Right renal pelvis (tissue), 4 donors: ENCODE results near the gene PYCR2. TPM values are rescaled to one million over a fixed set of nuclear protein-coding genes. Genes with fewer than 3 reads are reported as not detected.
"Not testable (repeated sequence)": the region's sequence is repeated elsewhere in the genome, so short reads cannot be mapped to it uniquely, and the experiment has no call there.

Experiments used
- DNase-seq, 4 donors: peaks; one replicate each; pipeline ENCODE4 v3.0.0-alpha.2; 2013; ENCODE audit warnings: low read depth in 4 of 4, low spot score in 3 of 4, missing footprints in 1 of 4
- polyA plus RNA-seq, 4 donors: library from polyadenylated mRNA; unstranded; fragments of 120-200 nt; gene quantifications; one replicate each; pipeline ENCODE4 v1.2.1, GENCODE V29; 2013; ENCODE audit not compliant: insufficient read length in 4 of 4

The PYCR2 gene
- polyA plus RNA-seq, 4 donors, result 44.0 to 54.4 (median 51.1) TPM

GRCh38 chr1:225896494-225896893, 27.6 kb downstream of the PYCR2 start:
- no peak for DNase-seq

- no peak for DNase-seq
These were observed 31.7 kb downstream of the PYCR2 start for GRCh38 chr1:225892307-225892706.

GRCh38 chr1:225891229-225891972, 32.6 kb downstream of the PYCR2 start:
- DNase-seq, result peak in 1 of 4 donors; percentile 43

- no peak for DNase-seq
These were observed 33.5 kb downstream of the PYCR2 start for GRCh38 chr1:225890346-225891228.

- no peak for DNase-seq
These were observed 34.3 kb downstream of the PYCR2 start for GRCh38 chr1:225889743-225890142.

- DNase-seq, result peak in 3 of 4 donors; percentile 78 to 84 (median 83)
These were observed 35.0 kb downstream of the PYCR2 start, which contains the start of gene LEFTY1 for GRCh38 chr1:225888898-225889601. Gene LEFTY1, minus strand, starts transcription at chr1:225889146. Its CDS starts 80 bp downstream, at chr1:225889066.

- no peak for DNase-seq
These were observed 35.7 kb downstream of the PYCR2 start for GRCh38 chr1:225888289-225888897.

- DNase-seq, result not testable (repeated sequence)
These were observed 36.3 kb downstream of the PYCR2 start for GRCh38 chr1:225887554-225888288.

GRCh38 chr1:225887030-225887314, 37.1 kb downstream of the PYCR2 start:
- no peak for DNase-seq

GRCh38 chr1:225886159-225887029, 37.7 kb downstream of the PYCR2 start:
- DNase-seq, result no peak

- no peak for DNase-seq
These were observed 38.7 kb downstream of the PYCR2 start for GRCh38 chr1:225885336-225885735.

GRCh38 chr1:225883616-225884265, 40.3 kb downstream of the PYCR2 start:
- DNase-seq, result no peak

GRCh38 chr1:225882694-225883615, 41.1 kb downstream of the PYCR2 start:
- DNase-seq, result no peak

GRCh38 chr1:225881959-225882693, 41.9 kb downstream of the PYCR2 start, which contains the start of gene TMEM63A:
Gene TMEM63A, minus strand, starts transcription at chr1:225882380. Its CDS starts 4,800 bp downstream, at chr1:225877580.
- peak; percentile 77 to 80 (median 78) for DNase-seq

GRCh38 chr1:225881081-225881958, 42.7 kb downstream of the PYCR2 start:
- no peak for DNase-seq

GRCh38 chr1:225880636-225881035, 43.4 kb downstream of the PYCR2 start:
- no peak for DNase-seq
